Urothelium cell line (cell line): Measurements from ENCODE around the gene PLAAT4.

Experiments
- DNase-seq: peaks from one replicate; pipeline ENCODE4 v3.0.0; 2011; ENCODE audit warnings: low spot score, mixed read lengths
- FAIRE-seq: peaks from 2 replicates; lab custom pipeline; 2011; peaks lifted over from hg19 to GRCh38; lab: Jason Lieb, UNC

The PLAAT4 gene

GRCh38 chr11:63536669-63537292, at the start of gene PLAAT4:
PLAAT4 (plus strand) TSS chr11:63536808; CDS start chr11:63536869, 61 bp downstream.
- peak; percentile 27 for DNase-seq
- FAIRE-seq: no peak

GRCh38 chr11:63488789-63489188, 47.8 kb upstream of the PLAAT4 start:
- no peak for FAIRE-seq
- no peak for DNase-seq

GRCh38 chr11:63489879-63490278, 46.7 kb upstream of the PLAAT4 start:
- no peak for DNase-seq

GRCh38 chr11:63490551-63491239, 45.9 kb upstream of the PLAAT4 start, which contains the start of gene PLAAT5:
PLAAT5 (minus strand) TSS chr11:63491167; CDS start chr11:63491034, 133 bp downstream.
- FAIRE-seq: no peak
- DNase-seq: no peak

More at GRCh38 chr11:63489879-63490278, 46.7 kb upstream of the PLAAT4 start:
- FAIRE-seq: no peak

- no peak for DNase-seq
- no peak for FAIRE-seq
Observed at GRCh38 chr11:63491240-63491587, 45.4 kb upstream of the PLAAT4 start.

GRCh38 chr11:63491636-63492372, 44.8 kb upstream of the PLAAT4 start:
- no peak for DNase-seq
- no peak for FAIRE-seq

- no peak for DNase-seq
- FAIRE-seq: no peak
Observed at GRCh38 chr11:63492441-63492840, 44.2 kb upstream of the PLAAT4 start.

GRCh38 chr11:63493127-63493526, 43.5 kb upstream of the PLAAT4 start:
- FAIRE-seq (no peak), DNase-seq (no peak)

GRCh38 chr11:63494975-63495374, 41.6 kb upstream of the PLAAT4 start:
- FAIRE-seq (no peak), DNase-seq (no peak)

GRCh38 chr11:63499874-63500273, 36.7 kb upstream of the PLAAT4 start:
- no peak for FAIRE-seq
- no peak for DNase-seq

GRCh38 chr11:63501236-63501635, 35.4 kb upstream of the PLAAT4 start:
- no peak for DNase-seq
- FAIRE-seq: no peak

- DNase-seq (no peak), FAIRE-seq (no peak)
Observed at GRCh38 chr11:63502252-63502820, 34.3 kb upstream of the PLAAT4 start.

- DNase-seq (no peak), FAIRE-seq (no peak)
Observed at GRCh38 chr11:63503492-63503891, 33.1 kb upstream of the PLAAT4 start.

GRCh38 chr11:63504054-63504453, 32.6 kb upstream of the PLAAT4 start:
- FAIRE-seq (no peak), DNase-seq (no peak)

GRCh38 chr11:63504933-63505586, 31.5 kb upstream of the PLAAT4 start:
- no peak for DNase-seq
- FAIRE-seq: no peak

- FAIRE-seq: no peak
- no peak for DNase-seq
Observed at GRCh38 chr11:63505857-63506528, 30.6 kb upstream of the PLAAT4 start, which contains the start of gene LGALS12. LGALS12 (plus strand) TSS chr11:63506084; CDS start chr11:63506459, 375 bp downstream.

- FAIRE-seq: no peak
- DNase-seq: no peak
Observed at GRCh38 chr11:63506876-63507275, 29.7 kb upstream of the PLAAT4 start.

- DNase-seq: no peak
- FAIRE-seq: no peak
Observed at GRCh38 chr11:63507511-63507910, 29.1 kb upstream of the PLAAT4 start.

- DNase-seq: no peak
- FAIRE-seq: no peak
Observed at GRCh38 chr11:63508009-63508408, 28.6 kb upstream of the PLAAT4 start.

GRCh38 chr11:63508745-63509144, 27.9 kb upstream of the PLAAT4 start:
- DNase-seq (no peak), FAIRE-seq (no peak)
